ENCODE data around the gene ADGRG3.
"Not testable (repeated sequence)": the region's sequence is repeated elsewhere in the genome, so short reads cannot be mapped to it uniquely, and the experiment has no call there.

The ADGRG3 gene

DNA sequence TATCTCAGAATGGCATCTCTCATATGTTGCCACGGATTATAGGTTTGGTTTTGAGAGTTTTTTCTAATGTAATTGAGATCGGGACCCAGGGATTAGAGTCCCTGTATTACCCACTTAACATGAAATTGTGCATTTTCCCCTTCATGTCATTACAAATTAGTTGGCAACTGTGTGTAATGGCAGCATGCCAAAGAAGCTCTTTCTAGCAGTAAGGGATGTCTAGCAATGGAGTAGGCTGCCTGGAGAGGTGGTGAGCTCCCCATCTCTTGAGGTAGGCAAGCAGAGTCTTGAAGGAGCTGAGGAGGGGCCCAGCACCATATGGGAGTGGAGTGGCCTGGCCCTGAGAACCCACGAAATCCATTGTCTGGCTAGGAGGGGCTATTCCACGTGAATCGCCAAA lies 57.4 kb downstream of the ADGRG3 start:
- TF ChIP-seq CTCF (IDR thresholded peaks at IDR 0.05; ENCODE audit: insufficient read depth, low read length, missing control alignments): no peak
- ChIA-PET POLR2A (no interaction called here), CTCF (interaction anchor here (3.1 kb wide), 1 partner anchor 77 kb away, joined by 12 read pairs; no protein-coding TSS in a partner anchor)
- H3K4me3 ChIP-seq (ENCODE audit: low read depth, low read length): no peak overlapping the region
- no peak for DNase-seq (ENCODE audit: low read depth, low spot score)

GRCh38 chr16:57725976-57726375 lies 57.9 kb downstream of the ADGRG3 start:
- POLR2A ChIA-PET: no interaction called here
- CTCF ChIA-PET: interaction anchor here (1.1 to 1.4 kb wide), 2 partner anchors 10 to 151 kb away, joined by 3 to 4 read pairs; partner anchors contain the start of gene KATNB1
- H3K4me3 ChIP-seq (ENCODE audit: low read depth, low read length): no peak overlapping the region
- DNase-seq (ENCODE audit: low read depth, low spot score): no peak
- TF ChIP-seq CTCF (IDR thresholded peaks at IDR 0.05; ENCODE audit: insufficient read depth, low read length, missing control alignments): no peak

- POLR2A ChIA-PET: no interaction called here
Observed at GRCh38 chr16:57726433-57726947, 58.4 kb downstream of the ADGRG3 start.

GRCh38 chr16:57727610-57728009 lies 59.5 kb downstream of the ADGRG3 start:
- POLR2A ChIA-PET: no interaction called here

More at GRCh38 chr16:57726433-57726947, 58.4 kb downstream of the ADGRG3 start:
- no peak for TF ChIP-seq CTCF (IDR thresholded peaks at IDR 0.05; ENCODE audit: insufficient read depth, low read length, missing control alignments)
- no peak for DNase-seq (ENCODE audit: low read depth, low spot score)
- CTCF ChIA-PET: interaction anchor here (1.1 to 1.9 kb wide), 3 partner anchors 9 to 152 kb away, joined by 3 to 8 read pairs (median 4); partner anchors contain the start of gene KATNB1
- no peak overlapping the region for H3K4me3 ChIP-seq (ENCODE audit: low read depth, low read length)

GRCh38 chr16:57728336-57729181 lies 60.5 kb downstream of the ADGRG3 start:
- TF ChIP-seq CTCF (IDR thresholded peaks at IDR 0.05; ENCODE audit: insufficient read depth, low read length, missing control alignments): no peak
- no peak for DNase-seq (ENCODE audit: low read depth, low spot score)
- ChIA-PET POLR2A (no interaction called here), CTCF (interaction anchor here (1.0 to 1.9 kb wide), 2 partner anchors 8 to 152 kb away, joined by 3 to 8 read pairs; no protein-coding TSS in a partner anchor)
- no peak overlapping the region for H3K4me3 ChIP-seq (ENCODE audit: low read depth, low read length)

More at GRCh38 chr16:57727610-57728009, 59.5 kb downstream of the ADGRG3 start:
- DNase-seq (ENCODE audit: low read depth, low spot score): no peak
- no peak for TF ChIP-seq CTCF (IDR thresholded peaks at IDR 0.05; ENCODE audit: insufficient read depth, low read length, missing control alignments)
- CTCF ChIA-PET: interaction anchor here (1.0 to 1.9 kb wide), 2 partner anchors 9 to 151 kb away, joined by 3 to 8 read pairs; no protein-coding TSS in a partner anchor
- H3K4me3 ChIP-seq (ENCODE audit: low read depth, low read length): no peak overlapping the region

GRCh38 chr16:57729182-57729484 lies 61.0 kb downstream of the ADGRG3 start:
- TF ChIP-seq CTCF (IDR thresholded peaks at IDR 0.05; ENCODE audit: insufficient read depth, low read length, missing control alignments): no peak
- DNase-seq (ENCODE audit: low read depth, low spot score): no peak
- POLR2A ChIA-PET: no interaction called here
- H3K4me3 ChIP-seq (ENCODE audit: low read depth, low read length): no peak overlapping the region
- CTCF ChIA-PET: no interaction called here

- DNase-seq (ENCODE audit: low read depth, low spot score); POLR2A ChIA-PET; H3K4me3 ChIP-seq (ENCODE audit: low read depth, low read length): not testable (repeated sequence)
- CTCF ChIA-PET: interaction anchor here (1.3 kb wide), 1 partner anchor 9 kb away, joined by 4 read pairs; no protein-coding TSS in a partner anchor
Observed at GRCh38 chr16:57729852-57730251, 61.7 kb downstream of the ADGRG3 start.
